Activated gamma-delta T cell treated with anti-CD3 and anti-CD28 coated beads, Interleukin-2, amount 50 U/mL, for 16 hours (primary cell): ENCODE measurements around the gene PHLDA2.

Experiments
- DNase-seq: peaks from one replicate; pipeline ENCODE4 v3.0.0-alpha.2; 2020; ENCODE audit warnings: low read depth

PHLDA2 gene

DNA sequence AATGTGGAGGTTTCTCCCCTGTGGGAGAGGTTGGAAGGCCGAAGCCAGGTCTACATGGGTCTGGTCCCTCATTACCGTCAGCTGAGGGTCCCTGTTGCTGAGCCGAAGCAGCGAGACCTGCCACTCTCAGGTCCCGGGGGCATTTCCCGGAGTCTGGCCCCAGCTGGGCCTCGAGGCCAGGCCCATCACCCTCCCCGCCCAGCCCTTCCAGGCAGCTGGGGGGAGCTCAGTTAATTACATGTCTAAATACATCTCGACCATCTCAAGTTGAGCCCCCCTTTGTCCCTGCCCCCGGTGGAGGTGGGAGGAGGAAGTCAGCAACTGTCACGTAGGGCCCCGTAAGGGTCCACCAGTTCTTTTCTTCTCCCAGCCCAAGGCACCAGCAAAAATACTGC lies 47.2 kb downstream of the PHLDA2 start:
- no peak for DNase-seq

DNA sequence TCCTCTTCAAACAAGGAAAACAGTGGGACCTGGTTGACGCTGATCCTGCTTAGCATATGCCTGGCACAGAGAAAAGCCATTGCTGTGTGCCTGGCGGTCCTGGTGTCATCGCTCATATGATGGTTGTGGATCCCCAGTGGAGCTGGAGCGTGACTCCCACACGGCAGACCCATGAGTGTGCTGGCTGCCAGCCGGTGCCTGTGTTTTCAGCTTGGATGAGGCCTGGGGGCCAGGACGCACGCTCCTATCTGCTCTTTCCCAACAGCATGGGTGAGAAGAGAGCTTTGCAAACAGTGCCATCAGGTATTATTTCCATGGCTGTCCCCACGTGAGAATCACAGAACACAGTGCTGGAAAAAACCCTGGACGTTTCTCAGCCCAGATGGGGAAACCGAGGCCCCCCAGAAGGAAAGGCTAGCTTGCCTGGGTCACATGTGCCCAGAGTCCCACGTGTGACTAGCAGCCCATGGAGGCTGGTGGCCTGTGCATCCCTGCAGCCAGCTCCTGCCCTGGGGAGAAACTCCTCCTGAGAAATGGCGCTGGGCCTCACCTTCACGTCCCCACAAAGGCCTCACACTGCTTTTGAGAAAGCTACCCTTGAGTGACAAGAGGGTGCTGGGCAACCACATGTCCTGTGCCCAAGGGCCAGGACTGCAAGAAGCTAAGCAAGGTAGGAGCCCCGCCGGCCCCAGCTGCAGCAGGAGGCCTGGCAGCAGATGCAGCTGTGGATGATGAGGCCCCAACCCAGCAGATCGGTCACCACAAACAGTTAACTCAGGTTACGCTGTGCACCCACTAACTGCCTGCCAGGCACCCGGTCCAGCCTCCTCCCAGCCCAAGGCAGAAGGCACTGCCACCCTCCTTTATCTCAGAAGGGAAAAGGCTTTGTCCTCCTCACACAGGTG lies 47.9 kb downstream of the PHLDA2 start:
- DNase-seq, result no peak

DNA sequence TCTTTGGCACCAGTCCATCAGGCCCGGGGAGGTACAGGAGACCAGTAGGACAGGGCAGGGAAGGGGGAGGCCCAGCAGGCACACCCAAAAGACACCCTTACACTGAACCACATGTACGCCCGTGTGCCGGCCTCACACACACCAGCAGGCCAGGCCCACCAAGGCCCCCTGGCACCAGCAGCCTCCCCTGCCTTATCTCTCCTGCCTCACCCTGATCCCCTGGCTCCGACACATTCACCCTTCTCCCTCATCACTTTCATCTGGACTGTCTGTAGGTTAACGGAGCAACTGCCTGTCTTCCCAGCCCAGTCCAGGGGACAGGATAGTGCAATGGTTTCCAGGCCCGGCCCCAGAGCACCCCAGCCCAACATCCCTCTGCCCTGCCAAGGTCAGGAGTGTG lies 48.6 kb downstream of the PHLDA2 start:
- DNase-seq, result no peak

DNA sequence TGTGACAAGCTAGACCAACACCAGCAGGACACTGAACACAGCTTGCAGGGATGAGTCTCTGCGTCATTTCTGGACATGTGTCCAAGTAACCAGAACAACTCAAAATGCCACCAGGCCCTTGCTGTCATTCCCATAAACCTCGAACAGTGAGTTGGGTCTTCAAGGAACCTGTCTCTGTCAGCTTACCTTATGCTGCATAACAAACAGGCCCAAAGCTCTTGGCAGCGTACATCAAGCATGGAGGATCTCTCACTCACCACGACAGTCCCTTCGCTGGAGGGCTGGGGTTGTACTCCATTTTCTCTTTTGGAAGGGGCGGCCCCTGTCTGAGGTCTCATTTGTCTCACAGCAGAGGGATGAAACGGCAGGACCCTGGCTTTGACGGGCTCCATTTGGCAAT lies 50.4 kb downstream of the PHLDA2 start:
- no peak for DNase-seq
